Hindlimb muscle (tissue), 1 donor: Measurements from ENCODE around the gene TTYH2. TPM values are rescaled to one million over a fixed set of nuclear protein-coding genes. Genes with fewer than 3 reads are reported as not detected.
"Not testable (repeated sequence)": the region's sequence is repeated elsewhere in the genome, so short reads cannot be mapped to it uniquely, and the experiment has no call there.

ENCODE experiments used
- DNase-seq: peaks from one replicate; pipeline ENCODE4 v3.0.0-alpha.2; 2013
- polyA plus RNA-seq: library from polyadenylated mRNA; unstranded; fragments of 120-200 nt; gene quantifications from one replicate; pipeline ENCODE4 v1.2.1, GENCODE V29; 2013; ENCODE audit not compliant: insufficient read length

TTYH2 gene
- 72.3 TPM for polyA plus RNA-seq

DNA sequence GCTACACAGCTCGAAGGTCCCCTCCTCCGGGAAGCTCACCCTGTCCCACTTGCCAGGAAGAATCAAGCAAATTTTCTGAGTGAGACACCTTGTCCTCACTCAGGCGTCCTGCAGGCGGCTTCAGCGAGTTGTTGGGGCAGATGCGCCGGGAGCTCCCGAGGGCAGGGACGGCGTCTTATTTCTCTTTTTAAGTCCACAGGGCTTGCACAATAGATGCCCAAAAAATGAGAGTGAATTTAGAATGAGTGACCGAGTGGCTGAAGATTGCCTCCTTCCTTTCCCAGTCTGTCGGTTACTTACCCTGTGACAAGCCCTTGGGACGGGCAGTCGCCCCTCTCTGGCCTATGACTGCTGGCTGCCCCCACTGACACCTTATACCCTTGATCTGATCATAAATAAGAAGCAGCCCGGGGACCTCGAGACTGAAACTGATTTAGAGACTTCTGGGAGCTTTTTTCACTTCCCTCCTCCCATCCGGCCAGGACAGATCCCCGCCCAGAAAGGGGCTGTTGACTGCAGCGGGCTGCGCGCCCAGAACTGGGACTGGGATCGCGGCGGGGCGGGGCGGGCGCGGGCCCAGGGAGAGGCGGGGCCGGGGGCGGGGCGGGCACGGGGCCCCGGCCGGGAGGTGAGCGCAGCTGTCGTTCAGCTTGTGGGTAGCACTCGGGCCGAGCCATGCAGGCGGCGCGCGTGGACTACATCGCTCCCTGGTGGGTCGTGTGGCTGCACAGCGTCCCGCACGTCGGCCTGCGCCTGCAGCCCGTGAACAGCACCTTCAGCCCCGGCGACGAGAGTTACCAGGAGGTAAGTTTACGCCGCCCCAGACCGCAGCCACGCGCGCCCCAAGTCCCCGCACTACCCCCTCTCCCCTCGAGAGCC, at the start of gene TTYH2:
Gene TTYH2, plus strand, starts transcription at position 659 of the 879 bp plus-strand sequence. Its CDS starts 17 bp downstream, at position 676.
- peak; percentile 92 for DNase-seq

DNA sequence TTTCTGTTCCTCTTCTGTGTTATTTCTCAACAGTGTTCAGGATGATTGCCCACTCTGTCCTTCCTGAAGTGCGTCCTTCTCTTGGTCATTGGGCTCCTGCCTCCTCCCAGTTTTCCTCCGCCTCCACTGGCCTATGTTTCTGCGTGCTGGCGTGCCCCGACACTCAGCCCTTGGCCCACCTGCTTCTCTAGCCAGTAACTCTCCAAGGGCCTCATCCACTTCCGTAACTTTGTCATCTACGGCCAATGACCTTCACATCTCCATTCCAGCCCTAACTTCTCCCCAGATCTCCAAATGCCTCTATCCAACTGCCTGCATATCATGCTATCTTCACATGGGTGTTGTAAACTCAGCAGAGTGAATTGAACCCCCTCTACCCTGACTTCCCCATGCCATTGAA, 49.5 kb upstream of the TTYH2 start:
- no peak for DNase-seq

DNA sequence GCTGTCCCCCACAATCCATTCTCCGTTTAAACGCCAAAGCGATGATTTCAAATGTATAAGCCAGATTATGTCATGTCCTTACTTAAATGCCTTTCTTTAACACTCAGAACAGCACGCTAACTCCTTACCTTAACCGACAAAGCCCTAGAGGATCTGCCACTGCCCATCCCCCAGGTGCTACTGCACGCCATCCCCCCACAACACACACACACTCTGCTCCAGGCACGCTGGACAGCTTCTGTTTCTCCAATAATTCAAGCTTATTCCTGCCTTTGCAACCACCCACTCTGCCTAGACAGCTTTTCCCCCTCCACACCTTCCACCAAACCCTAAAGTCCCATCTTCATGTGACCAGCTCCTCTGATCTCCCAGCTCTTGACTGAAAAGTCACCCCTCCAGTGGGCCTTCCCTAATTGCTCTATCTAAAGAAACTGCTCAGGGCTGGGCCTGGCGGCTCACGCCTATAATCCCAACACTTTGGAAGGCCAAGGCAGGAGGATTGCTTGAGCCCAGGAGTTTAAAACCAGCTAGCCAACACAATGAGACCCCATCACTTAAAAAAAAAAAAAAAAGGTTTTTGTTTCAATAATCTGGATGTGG, 48.8 kb upstream of the TTYH2 start:
- no peak for DNase-seq

- no peak for DNase-seq
Observed at GRCh38 chr17:74165797-74166365, 47.5 kb upstream of the TTYH2 start.

GRCh38 chr17:74170924-74171323, 42.4 kb upstream of the TTYH2 start:
- DNase-seq: no peak

- DNase-seq: no peak
Observed at GRCh38 chr17:74172700-74173099, 40.7 kb upstream of the TTYH2 start.

GRCh38 chr17:74176546-74177001, 36.8 kb upstream of the TTYH2 start:
- DNase-seq: peak; percentile 59

DNA sequence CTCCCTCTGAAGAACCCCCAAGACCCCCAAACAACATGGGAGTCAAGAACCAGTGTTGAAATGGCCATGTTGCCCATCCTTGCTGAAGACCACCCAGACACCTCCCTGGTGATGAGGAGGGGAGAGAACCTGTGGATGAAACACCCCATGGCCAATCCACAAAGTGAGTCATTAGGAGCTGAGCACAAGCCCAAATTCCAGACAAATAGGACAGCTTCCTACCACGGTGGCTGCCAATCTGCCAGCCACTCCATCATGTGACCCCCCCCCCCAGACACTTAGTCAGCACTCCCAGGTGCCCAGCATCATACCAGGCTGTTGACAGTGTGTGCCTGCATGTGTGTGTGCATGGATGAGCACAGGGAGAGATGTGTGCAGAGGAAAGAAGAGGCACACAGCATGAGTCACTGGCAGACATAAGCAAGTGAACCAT, 36.3 kb upstream of the TTYH2 start:
- DNase-seq: no peak

DNA sequence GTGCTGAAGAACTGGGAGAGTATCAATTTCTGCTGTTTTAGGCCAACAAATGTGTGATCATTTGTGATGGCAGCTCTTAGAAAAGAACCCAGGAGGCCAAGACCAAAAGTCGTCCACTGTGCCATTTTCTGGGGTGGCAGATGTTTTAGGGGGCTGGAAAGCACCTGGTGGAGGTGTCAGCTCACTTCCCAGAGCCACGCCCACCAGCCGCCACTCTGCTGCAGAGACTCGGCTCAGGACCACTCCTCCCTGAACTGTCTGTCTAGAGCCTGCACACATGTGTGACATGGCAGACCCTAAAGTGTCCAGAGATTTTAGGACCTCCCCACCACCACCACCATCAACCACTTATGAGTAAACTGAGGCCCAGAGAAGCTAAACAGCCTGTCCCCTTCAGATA, 33.8 kb upstream of the TTYH2 start:
- no peak for DNase-seq

DNA sequence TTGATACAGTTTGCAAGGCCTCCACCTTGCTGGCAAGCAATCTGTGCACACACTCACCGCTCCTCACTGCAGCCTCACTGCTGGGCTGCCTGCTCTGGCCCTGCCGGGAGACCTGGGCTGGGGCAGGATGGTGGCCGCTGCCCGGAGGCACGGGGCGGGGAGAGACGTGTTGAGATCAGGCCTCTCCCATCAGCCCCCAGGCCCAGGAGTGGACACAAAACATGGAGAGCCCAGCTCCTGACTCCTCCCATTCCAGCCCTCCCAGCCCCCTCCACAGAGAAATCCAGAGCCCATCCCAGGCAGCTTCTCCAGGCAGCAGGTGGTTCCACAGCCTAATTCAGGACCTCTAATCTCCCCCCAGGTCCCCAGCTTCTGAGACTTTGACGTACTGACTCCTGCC, 33.0 kb upstream of the TTYH2 start:
- DNase-seq: no peak

DNA sequence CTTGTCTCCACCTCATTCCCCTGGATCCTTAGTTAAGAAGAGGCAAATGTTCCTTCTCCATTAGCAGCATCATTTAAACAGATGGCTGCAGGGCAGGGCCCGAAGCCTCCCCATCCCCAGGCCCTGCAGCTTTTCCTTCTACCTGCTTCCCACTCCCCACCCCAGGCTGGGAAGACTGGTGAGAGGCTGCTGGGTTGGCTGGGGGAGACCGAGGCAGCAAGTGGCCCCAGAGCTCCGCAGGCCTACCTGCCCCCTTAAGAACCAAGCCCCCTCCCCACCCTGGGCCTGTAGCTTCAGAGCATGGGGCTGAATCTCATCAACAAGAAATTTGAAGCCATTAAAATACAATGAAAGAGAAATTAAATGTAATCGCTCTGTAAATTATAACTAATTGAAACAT, 32.0 kb upstream of the TTYH2 start:
- no peak for DNase-seq

GRCh38 chr17:74182041-74182723, 31.2 kb upstream of the TTYH2 start:
- DNase-seq: no peak

DNA sequence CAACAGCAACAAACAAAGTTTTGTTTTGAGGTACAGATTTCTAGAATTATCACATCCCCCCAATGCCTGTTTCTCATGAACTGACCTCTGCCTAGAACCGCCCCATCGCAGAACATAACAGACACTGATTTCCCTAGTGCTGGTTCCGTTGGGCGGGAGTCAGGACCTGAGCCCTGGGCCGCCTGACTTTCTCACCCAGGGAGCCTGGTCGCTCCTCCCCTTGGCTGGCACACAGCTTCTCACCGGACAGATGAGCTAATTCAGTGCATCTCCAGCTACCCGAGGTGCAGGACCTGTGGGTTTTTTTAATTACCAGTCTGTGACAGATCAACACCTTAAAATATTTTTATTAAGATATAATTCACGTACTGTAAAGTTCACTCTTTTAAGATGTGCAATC, 30.0 kb upstream of the TTYH2 start:
- DNase-seq: no peak

GRCh38 chr17:74185571-74186185, 27.7 kb upstream of the TTYH2 start:
- no peak for DNase-seq

DNA sequence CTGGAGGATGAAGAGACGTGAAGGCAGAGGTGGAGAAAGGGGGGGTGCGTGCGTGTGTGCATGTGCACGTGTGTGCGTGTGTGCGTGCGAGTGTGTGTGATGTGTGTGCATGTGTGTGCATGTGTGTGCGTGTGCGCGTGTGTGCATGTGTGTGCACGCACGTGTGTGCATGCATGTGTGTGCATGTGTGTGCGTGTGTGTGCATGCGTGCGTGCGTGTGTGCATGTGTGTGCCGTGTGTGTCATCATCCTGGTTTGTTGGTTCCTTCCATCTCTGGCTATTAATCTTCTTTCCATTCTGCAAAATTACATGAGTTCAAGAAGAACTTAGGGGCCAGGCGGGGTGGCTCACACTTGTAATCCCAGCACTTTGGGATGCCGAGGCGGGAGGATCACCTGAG, 26.9 kb upstream of the TTYH2 start:
- DNase-seq: no peak

DNA sequence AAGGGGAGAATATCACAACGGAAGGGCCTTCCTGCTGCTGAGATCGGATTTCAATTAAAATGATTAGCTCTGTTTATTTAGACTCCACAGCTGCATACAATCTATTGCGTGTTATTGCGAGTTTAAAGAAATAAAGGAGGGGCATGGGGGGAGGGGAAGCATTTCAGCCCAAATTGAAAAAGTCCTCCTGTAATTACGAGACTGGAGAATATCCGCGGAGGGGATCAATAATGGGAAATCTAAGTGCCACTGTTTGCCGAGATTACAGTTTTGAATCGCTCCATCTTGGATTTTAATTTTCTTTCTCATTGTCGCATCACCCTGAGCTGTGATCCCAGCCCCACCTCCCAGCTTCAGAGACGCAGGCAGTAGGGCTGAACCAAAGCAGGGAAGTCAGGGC, 25.6 kb upstream of the TTYH2 start:
- DNase-seq: no peak

DNA sequence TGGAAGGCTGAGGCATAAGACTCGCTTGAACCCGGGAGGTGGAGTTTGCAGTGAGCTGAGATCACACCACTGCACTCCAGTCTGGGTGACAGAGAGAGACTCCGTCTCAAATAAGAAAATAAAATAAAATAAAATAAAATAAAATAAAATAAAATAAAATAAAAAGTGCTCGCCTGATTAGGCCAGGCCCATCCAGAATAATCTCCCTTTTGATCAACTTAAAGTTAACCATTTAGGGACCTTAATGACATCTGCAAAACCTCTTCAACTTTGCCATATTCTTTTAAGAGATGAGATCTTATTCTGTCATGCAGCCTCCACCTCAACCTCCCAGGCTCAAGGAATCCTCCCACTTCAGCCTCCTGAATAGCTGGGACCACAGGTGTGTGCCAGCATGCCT, 24.7 kb upstream of the TTYH2 start:
- DNase-seq: not testable (repeated sequence)

DNA sequence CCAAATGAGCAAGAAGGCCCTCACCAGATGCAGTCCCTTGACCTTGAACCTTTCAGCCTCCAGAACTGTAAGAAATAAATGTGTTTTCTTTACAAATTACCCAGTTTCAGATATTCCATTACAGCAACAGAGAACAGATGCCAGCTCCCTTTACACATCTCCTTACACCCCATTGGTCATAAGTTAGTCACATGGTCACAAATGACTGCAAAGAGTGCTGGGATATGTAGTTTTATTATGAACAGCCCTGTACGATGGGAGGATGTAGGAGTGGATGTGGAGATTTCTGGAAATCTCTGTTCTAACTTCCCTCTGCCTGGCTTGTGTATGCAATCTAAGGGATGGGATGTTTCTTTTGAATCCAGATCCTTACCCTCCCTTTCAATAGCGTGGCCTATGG, 23.2 kb upstream of the TTYH2 start:
- DNase-seq: no peak

- DNase-seq: no peak
Observed at GRCh38 chr17:74190807-74191406, 22.5 kb upstream of the TTYH2 start.

DNA sequence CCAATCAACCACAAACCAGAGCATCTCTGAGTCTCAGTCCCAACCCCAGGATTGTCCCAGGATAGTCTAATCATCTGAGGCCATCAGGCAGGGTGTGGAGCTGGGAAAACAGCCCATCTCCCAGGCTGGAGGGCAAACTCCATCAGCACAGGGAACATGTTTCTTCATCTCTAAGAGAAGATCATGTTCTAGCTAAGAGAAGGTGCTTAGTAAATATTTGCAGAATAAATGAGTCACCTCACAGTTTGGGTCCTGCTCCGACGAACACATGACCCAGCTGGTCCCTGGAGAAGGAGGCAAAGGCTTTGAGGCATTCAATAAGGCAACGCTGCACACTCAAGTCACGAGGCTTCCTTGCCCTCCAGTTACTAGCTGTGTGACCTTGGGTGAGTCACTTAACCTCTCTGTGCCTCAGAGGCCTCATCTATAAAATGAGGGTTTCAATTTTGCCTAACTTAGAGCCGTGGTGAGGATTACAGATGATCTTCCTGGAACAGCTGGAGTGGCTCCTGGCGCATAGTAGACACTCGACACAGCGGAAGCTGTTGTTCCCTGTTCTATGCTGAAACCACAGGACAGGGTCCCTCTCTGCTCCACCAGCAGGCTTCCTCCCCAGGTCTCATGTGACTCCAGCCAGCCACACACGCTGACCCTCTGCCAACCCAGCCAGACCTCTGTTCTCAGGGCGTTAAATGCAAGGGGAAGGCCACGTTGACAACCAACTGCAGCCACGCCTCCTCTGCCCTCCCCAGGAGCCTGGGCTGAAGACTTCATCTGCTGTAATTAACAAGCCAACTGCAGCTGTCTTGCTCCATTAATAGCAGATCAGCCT, 20.2 kb upstream of the TTYH2 start:
- DNase-seq: no peak

GRCh38 chr17:74194682-74195081, 18.7 kb upstream of the TTYH2 start:
- no peak for DNase-seq
